Neural cell (in vitro differentiated cells): Measurements from ENCODE around the gene PDLIM5. TPM values are rescaled to one million over a fixed set of nuclear protein-coding genes. Genes with fewer than 3 reads are reported as not detected.

Source experiments
- H2AFZ ChIP-seq: fragments of 200-600, 300-800 bp; sonication (generic), shearing (Covaris generic); 2 replicates; pipeline ENCODE4 v1.6.0; 2014; ENCODE audit warnings: low read depth, mild to moderate bottlenecking, antibody characterized with exemption, low read length, moderate library complexity
- H3F3A ChIP-seq: fragments of 200-600 bp; shearing (Covaris generic); 2 replicates; pipeline ENCODE4 v1.6.1; 2016; ENCODE audit warnings: mild to moderate bottlenecking, moderate library complexity, mixed read lengths, antibody characterized with exemption, low read length; ENCODE audit not compliant: insufficient read depth, poor library complexity, severe bottlenecking
- H3K27ac ChIP-seq: fragments of 200-600, 300-800 bp; sonication (generic), shearing (Covaris generic); 2 replicates; pipeline ENCODE4 v1.5.1; 2014; ENCODE audit warnings: mild to moderate bottlenecking, low read length, moderate library complexity
- H3K27me3 ChIP-seq: fragments of 300-800, 200-600 bp; sonication (generic), shearing (Covaris generic); 2 replicates; pipeline ENCODE4 v1.6.0; 2014; ENCODE audit warnings: mild to moderate bottlenecking, low read depth, low read length, moderate library complexity; ENCODE audit not compliant: insufficient read depth
- H3K36me3 ChIP-seq: fragments of 300-800, 200-600 bp; sonication (generic), shearing (Covaris generic); 2 replicates; pipeline ENCODE4 v1.5.1; 2014; ENCODE audit warnings: mild to moderate bottlenecking, antibody characterized with exemption, low read length, moderate library complexity; ENCODE audit not compliant: insufficient read depth
- H3K4me2 ChIP-seq: fragments of 300-800, 200-600 bp; sonication (generic), shearing (Covaris generic); 2 replicates; pipeline ENCODE4 v1.6.0; 2014; ENCODE audit warnings: mild to moderate bottlenecking, low read length
- H3K4me3 ChIP-seq: fragments of 300-800, 200-600 bp; sonication (generic), shearing (Covaris generic); 2 replicates; pipeline ENCODE4 v1.5.1; 2014; ENCODE audit warnings: mild to moderate bottlenecking, low read length, moderate library complexity
- H3K79me2 ChIP-seq: fragments of 200-600 bp; shearing (Covaris generic); replicated peaks from 2 replicates; pipeline ENCODE4 v1.6.0; 2014; ENCODE audit warnings: mild to moderate bottlenecking, low read length, moderate library complexity; ENCODE audit not compliant: insufficient read depth
- H3K9ac ChIP-seq: fragments of 300-800, 200-600 bp; sonication (generic), shearing (Covaris generic); 2 replicates; pipeline ENCODE4 v1.6.1; 2016; ENCODE audit warnings: mild to moderate bottlenecking, low read length, mixed read lengths
- H3K9me2 ChIP-seq: fragments of 200-600 bp; shearing (Covaris generic); 2 replicates; pipeline ENCODE4 v1.6.1; 2016; ENCODE audit warnings: mild to moderate bottlenecking, low read length, mixed read lengths; ENCODE audit not compliant: insufficient read depth
- H3K9me3 ChIP-seq: fragments of 200-600, 300-800 bp; sonication (generic), shearing (Covaris generic); 2 replicates; pipeline ENCODE4 v1.6.1; 2016; ENCODE audit warnings: mild to moderate bottlenecking, mixed run types, low read length, moderate library complexity, mixed read lengths
- H4K20me1 ChIP-seq: fragments of 200-600 bp; shearing (Covaris generic); 2 replicates; pipeline ENCODE4 v1.6.1; 2016; ENCODE audit warnings: mild to moderate bottlenecking, mixed run types; ENCODE audit not compliant: insufficient read depth
- EP300 ChIP-seq: fragments of 450-650 bp; conservative IDR thresholded peaks from 2 replicates; pipeline ENCODE4 v1.6.1; 2014; ENCODE audit warnings: antibody characterized with exemption, mild to moderate bottlenecking, moderate library complexity; ENCODE audit not compliant: poor library complexity, severe bottlenecking
- EZH2 ChIP-seq: fragments of 200-600, 300-800 bp; shearing (Covaris generic), sonication (generic); IDR thresholded peaks from 2 replicates; pipeline ENCODE4 v1.6.1; 2014; ENCODE audit warnings: antibody characterized with exemption, low read length, borderline replicate concordance, mild to moderate bottlenecking; ENCODE audit not compliant: insufficient read depth, poor library complexity, severe bottlenecking
- MXI1 ChIP-seq: fragments of 450-650 bp; conservative IDR thresholded peaks from 2 replicates; pipeline ENCODE4 v1.6.1; 2014; ENCODE audit warnings: antibody characterized with exemption, mild to moderate bottlenecking; ENCODE audit not compliant: poor library complexity, severe bottlenecking
- POLR2AphosphoS5 ChIP-seq: IDR thresholded peaks from 2 replicates; pipeline ENCODE4 v1.6.1; 2012
- RAD21 ChIP-seq: fragments of 450-650 bp; conservative IDR thresholded peaks from 2 replicates; pipeline ENCODE4 v1.6.1; 2014; ENCODE audit warnings: antibody characterized with exemption, mild to moderate bottlenecking, moderate library complexity
- SMC3 ChIP-seq: fragments of 450-650 bp; conservative IDR thresholded peaks from 2 replicates; pipeline ENCODE4 v1.6.1; 2014; ENCODE audit warnings: antibody characterized with exemption, mild to moderate bottlenecking, moderate library complexity; ENCODE audit not compliant: poor library complexity
- TAF1 ChIP-seq: IDR thresholded peaks from 2 replicates; pipeline ENCODE4 v1.6.1; 2012; ENCODE audit warnings: low read depth
- polyA plus RNA-seq: library from polyadenylated mRNA; depleted of rRNA; stranded (reverse); fragments of >200 nt; gene quantifications from 2 replicates; pipeline ENCODE4 v1.2.3, GENCODE V29; 2014
- TF ChIP-seq, protein P1 (sequence below): IDR thresholded peaks from 2 replicates; pipeline ENCODE4 v1.6.1; 2012; ENCODE audit warnings: borderline replicate concordance
- TF ChIP-seq, protein P2 (sequence below): fragments of 450-650 bp; IDR thresholded peaks from 2 replicates; pipeline ENCODE4 v1.5.1; 2014; ENCODE audit warnings: antibody characterized with exemption, mild to moderate bottlenecking, moderate library complexity; ENCODE audit not compliant: poor library complexity, severe bottlenecking

Gene PDLIM5
- polyA plus RNA-seq, 1 donor from 2014 or later, result 1.6 TPM

DNA sequence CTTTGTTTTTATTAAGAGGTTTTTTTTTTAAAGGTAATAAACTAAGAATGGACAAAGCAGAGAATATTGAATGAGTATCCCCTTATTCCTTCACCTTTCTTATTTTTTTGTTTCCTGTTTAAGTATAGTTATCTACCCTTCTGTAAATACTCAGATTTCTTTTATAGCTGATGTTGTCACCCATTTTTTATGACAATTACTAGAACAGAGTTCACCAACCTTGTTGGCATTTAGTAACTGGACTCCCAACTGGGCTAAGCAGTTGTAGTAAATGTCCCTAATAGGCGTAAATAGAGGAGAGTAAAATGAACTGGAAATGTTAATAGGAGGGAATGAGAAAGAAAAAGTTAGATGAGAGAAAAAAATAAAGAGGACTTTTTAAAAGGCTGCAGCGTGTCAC lies 9.8 kb downstream of the PDLIM5 start:
- Histone ChIP-seq H3F3A (no peaks in the 10 kb centered on the region), H3K9me3 (no peaks in the 10 kb centered on the region), H3K9me2 (no peaks in the 10 kb centered on the region), H4K20me1 (no peaks in the 10 kb centered on the region), H3K27ac (no peak overlapping the region), H3K4me3 (no peak overlapping the region), H3K27me3 (no peaks in the 10 kb centered on the region), H3K9ac (no peak overlapping the region), H3K4me2 (no peak overlapping the region), H3K79me2 (peaks cover 5% of the 10 kb centered on the region), H3K36me3 (no peaks in the 10 kb centered on the region), H2AFZ (no peak overlapping the region)
- TF ChIP-seq EP300, result no peak
- TF ChIP-seq, protein P1, sequence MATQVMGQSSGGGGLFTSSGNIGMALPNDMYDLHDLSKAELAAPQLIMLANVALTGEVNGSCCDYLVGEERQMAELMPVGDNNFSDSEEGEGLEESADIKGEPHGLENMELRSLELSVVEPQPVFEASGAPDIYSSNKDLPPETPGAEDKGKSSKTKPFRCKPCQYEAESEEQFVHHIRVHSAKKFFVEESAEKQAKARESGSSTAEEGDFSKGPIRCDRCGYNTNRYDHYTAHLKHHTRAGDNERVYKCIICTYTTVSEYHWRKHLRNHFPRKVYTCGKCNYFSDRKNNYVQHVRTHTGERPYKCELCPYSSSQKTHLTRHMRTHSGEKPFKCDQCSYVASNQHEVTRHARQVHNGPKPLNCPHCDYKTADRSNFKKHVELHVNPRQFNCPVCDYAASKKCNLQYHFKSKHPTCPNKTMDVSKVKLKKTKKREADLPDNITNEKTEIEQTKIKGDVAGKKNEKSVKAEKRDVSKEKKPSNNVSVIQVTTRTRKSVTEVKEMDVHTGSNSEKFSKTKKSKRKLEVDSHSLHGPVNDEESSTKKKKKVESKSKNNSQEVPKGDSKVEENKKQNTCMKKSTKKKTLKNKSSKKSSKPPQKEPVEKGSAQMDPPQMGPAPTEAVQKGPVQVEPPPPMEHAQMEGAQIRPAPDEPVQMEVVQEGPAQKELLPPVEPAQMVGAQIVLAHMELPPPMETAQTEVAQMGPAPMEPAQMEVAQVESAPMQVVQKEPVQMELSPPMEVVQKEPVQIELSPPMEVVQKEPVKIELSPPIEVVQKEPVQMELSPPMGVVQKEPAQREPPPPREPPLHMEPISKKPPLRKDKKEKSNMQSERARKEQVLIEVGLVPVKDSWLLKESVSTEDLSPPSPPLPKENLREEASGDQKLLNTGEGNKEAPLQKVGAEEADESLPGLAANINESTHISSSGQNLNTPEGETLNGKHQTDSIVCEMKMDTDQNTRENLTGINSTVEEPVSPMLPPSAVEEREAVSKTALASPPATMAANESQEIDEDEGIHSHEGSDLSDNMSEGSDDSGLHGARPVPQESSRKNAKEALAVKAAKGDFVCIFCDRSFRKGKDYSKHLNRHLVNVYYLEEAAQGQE, result no peak
- TF ChIP-seq RAD21, result no peak
- TF ChIP-seq, protein P2, sequence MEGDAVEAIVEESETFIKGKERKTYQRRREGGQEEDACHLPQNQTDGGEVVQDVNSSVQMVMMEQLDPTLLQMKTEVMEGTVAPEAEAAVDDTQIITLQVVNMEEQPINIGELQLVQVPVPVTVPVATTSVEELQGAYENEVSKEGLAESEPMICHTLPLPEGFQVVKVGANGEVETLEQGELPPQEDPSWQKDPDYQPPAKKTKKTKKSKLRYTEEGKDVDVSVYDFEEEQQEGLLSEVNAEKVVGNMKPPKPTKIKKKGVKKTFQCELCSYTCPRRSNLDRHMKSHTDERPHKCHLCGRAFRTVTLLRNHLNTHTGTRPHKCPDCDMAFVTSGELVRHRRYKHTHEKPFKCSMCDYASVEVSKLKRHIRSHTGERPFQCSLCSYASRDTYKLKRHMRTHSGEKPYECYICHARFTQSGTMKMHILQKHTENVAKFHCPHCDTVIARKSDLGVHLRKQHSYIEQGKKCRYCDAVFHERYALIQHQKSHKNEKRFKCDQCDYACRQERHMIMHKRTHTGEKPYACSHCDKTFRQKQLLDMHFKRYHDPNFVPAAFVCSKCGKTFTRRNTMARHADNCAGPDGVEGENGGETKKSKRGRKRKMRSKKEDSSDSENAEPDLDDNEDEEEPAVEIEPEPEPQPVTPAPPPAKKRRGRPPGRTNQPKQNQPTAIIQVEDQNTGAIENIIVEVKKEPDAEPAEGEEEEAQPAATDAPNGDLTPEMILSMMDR, result no peak
- no peak for TF ChIP-seq EZH2
- TF ChIP-seq MXI1, result no peak
- no peak for TF ChIP-seq SMC3
- TF ChIP-seq TAF1, result no peak
- no peak for TF ChIP-seq POLR2AphosphoS5

DNA sequence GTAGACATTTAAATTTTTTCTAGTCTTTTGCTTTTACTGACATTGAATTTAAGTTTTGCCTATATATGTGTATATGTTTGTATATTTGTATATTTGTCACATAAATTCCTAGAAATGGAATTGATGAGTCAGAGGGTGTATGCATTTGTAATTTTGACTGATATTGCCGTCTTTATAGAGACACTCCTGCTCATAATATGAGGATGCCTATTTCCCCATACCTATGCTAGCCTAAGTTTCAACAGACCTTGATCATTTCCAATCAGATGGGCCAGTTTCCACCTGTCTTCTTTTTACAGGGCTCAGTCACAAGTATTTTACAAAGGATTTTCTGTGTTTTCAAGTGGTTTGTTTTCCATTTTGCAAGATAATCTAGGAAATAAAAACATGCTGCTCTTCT lies 10.8 kb downstream of the PDLIM5 start:
- Histone ChIP-seq H3K4me2 (no peak overlapping the region), H3K27ac (no peak overlapping the region), H3F3A (no peaks in the 10 kb centered on the region), H3K36me3 (no peaks in the 10 kb centered on the region), H3K79me2 (no peaks in the 10 kb centered on the region), H3K9me3 (no peaks in the 10 kb centered on the region), H2AFZ (no peak overlapping the region), H3K27me3 (no peaks in the 10 kb centered on the region), H3K9me2 (no peaks in the 10 kb centered on the region), H3K9ac (no peak overlapping the region), H3K4me3 (no peak overlapping the region), H4K20me1 (no peaks in the 10 kb centered on the region)
- no peak for TF ChIP-seq MXI1
- no peak for TF ChIP-seq EP300
- no peak for TF ChIP-seq POLR2AphosphoS5

DNA sequence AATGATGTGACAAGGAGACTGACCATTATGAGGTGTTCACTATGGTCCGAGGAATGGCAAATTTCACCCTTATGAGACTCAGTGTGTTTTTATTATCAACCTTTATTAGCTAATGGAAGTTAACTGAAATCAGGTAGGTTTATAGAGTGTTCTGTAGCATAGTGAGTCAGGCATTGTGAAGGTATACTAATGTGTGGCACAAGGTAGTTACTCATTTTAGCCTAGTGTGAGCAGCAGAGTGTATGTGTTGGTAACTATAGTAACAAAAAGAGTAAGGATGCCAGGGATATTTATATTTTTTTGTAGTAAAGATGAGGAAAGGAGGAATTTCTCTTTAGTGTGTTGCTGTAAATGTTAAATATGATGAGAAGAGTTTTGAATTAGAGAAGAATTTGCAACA lies 12.0 kb downstream of the PDLIM5 start:
- no peaks in the 10 kb centered on the region for H4K20me1 ChIP-seq
- H3K9me2 ChIP-seq, result no peaks in the 10 kb centered on the region
- no peaks in the 10 kb centered on the region for H3K36me3 ChIP-seq
- no peak overlapping the region for H3K4me2 ChIP-seq
- H3K79me2 ChIP-seq, result no peaks in the 10 kb centered on the region
- TF ChIP-seq MXI1, result no peak
- TF ChIP-seq, protein P1, result no peak
- no peak for TF ChIP-seq POLR2AphosphoS5
- no peak for TF ChIP-seq TAF1
- TF ChIP-seq RAD21, result no peak
- H3K9ac ChIP-seq, result no peak overlapping the region
- no peaks in the 10 kb centered on the region for H3K9me3 ChIP-seq
- no peak overlapping the region for H2AFZ ChIP-seq
- H3F3A ChIP-seq, result no peaks in the 10 kb centered on the region
- H3K4me3 ChIP-seq, result no peak overlapping the region
- no peaks in the 10 kb centered on the region for H3K27me3 ChIP-seq
- H3K27ac ChIP-seq, result no peak overlapping the region
